NCI-H1092 treated with DMSO at 0.1 percent for 48 hours (cell line): ENCODE measurements around the gene POSTN.
"Not testable (repeated sequence)": the region's sequence is repeated elsewhere in the genome, so short reads cannot be mapped to it uniquely, and the experiment has no call there.

Source experiments
- DNase-seq: peaks from one replicate; lab custom pipeline; 2025; lab: John Stamatoyannopoulos, UW

Gene POSTN

GRCh38 chr13:37597477-37598025 lies 1.0 kb downstream of the POSTN start:
- no peak for DNase-seq

DNA sequence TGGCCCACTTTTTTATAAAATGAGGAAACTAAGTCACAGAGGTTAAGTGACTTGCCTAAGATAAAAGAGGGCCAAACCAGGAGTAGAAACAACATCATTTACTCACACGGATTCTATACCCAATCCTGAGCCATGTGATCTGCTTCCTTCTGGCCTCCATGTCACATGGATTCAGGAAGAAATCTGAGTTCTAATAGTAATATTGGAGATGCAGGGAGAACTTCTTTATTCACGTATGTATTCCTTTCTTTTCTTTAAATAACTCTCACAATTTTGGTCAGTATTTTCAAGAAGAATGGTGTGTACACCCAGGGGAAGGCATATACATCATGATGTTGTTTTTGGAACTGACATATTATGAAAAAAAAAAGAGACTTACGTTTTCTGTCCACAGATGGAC lies 1.8 kb downstream of the POSTN start:
- no peak for DNase-seq

GRCh38 chr13:37595162-37595561 lies 3.4 kb downstream of the POSTN start:
- no peak for DNase-seq

- DNase-seq = no peak
These were observed 4.0 kb downstream of the POSTN start for GRCh38 chr13:37594550-37594949.

GRCh38 chr13:37589381-37589780 lies 9.2 kb downstream of the POSTN start:
- DNase-seq = not testable (repeated sequence)

DNA sequence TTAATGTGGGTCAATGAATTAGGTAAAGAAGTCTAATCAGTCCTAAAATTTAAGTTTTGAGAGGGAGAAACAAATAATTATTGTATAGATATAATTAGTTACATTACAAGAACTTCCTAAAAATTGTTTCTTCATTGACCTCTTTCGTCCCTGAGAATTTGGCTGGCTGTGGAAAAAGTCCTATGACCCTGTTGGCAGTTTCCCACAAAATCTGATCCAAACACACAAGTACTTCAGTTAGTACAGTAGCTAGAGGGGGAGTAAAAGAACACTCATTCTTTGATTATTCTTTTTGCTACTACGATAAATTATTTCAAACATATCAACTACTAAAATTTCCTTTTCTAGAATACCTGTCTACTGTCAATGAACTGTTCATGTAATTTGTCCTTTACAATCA lies 11.3 kb downstream of the POSTN start:
- no peak for DNase-seq

GRCh38 chr13:37586164-37586563 lies 12.4 kb downstream of the POSTN start:
- no peak for DNase-seq

DNA sequence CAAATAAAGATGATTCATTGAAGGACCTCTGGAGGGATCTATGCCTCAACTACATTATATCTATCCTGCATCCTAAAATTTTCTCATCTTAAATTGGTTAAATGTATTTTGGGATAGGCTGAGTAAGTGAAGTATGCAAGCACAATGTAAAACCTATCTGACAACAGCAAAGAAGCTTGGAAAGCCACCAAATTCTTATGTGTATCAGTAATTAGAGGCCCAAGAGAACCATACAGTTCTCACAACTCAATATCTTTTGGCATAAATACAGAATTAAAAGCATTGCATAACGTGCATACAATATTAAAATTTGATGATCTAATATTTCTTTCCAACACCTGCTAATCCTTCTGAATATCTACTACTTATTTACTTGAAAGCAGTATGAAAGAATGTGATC lies 13.0 kb downstream of the POSTN start:
- DNase-seq = no peak

DNA sequence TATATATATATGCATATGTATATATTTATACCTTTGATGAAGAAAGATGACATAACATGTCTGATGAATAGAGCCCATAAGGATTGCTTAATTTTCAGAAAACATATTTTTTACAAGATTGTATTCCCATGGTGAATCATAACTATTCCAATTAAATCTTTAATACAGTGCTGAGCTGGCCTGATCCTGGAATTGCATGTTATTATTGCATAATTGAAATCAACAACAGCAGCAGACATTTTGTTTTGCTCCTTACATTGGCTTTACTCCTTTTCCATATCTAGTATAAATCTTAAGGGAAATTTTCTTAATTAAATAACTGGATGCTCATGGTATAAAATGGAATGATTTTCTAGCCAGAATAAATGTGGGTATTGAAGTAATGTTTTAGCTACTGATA lies 22.0 kb downstream of the POSTN start:
- no peak for DNase-seq

DNA sequence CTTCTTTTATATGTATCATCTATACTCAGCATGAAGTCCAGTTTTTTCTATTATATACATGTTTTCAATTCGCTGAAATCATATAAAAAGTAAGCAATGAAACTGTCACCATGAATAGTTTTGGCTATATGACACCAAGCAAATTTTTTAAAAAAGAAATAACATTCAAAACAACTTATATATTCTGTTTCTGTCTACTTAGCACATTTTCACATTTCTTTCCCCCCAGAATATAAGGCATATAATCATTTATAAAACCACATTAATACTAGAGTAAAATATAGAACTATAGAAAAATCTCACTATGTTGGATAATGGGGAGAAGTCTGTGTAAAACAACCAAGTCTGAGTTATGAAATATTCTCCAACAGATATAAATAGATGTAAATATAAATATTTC lies 33.1 kb downstream of the POSTN start:
- no peak for DNase-seq

DNA sequence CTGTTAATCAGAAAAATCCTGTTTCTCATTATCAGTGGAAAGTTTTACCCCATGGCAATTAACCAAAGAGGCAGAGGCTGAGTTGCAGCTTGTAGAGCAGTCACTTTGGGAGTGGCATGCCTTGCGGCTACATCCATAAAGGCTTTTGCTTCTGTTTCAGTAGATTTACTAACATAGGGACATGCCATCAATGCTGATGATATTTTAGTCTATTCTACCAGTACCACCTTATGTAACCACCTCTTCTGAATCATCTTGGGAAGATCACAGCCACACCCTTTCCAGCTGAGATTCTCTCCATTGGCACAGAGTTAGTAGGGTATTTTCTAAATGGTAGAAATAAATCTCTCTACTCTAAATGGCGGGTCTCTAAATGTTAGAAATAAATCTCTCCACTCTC lies 37.5 kb downstream of the POSTN start:
- no peak for DNase-seq

DNA sequence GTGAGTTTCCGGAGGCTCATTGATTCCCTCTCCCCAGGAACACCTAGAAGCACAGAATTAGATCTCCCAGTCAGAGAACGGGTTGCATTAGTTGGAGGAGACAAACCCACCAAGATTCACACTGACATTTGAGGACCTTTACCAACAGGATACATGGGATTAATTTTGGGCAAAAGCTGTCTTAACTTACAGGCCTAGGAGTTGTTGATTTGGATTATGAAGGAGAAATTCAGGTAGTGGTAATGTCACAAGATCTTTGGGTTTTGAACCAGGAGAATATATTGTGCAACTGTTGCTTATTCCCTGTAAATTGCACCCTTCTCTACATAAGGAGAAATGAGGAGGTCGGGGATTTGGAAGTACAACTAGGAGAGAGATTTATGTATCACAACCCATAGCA lies 38.0 kb downstream of the POSTN start:
- no peak for DNase-seq

- DNase-seq = not testable (repeated sequence)
These were observed 39.8 kb downstream of the POSTN start for GRCh38 chr13:37558766-37559165.

- no peak for DNase-seq
These were observed 52.5 kb downstream of the POSTN start for GRCh38 chr13:37546087-37546486.

GRCh38 chr13:37544995-37545394 lies 53.6 kb downstream of the POSTN start:
- DNase-seq = no peak

GRCh38 chr13:37539976-37540605 lies 58.5 kb downstream of the POSTN start:
- no peak for DNase-seq

DNA sequence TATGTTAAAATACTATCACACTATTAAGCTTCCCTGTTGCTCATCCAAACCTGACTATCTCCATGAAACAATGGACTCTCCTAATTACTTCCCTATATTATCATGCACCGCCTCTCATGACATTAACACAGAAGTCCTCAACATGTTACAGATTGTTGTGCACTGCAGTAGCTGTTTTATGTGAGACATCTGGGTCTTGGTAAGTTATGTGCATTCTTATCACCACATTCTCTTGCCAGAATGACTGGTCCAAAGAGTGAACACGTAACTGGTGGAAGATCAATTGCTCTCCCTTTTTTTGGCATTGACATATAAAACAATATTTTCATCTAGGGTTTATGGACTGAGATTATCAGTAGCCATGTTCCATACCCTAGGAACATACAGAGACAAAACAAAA lies 59.4 kb downstream of the POSTN start:
- no peak for DNase-seq

DNA sequence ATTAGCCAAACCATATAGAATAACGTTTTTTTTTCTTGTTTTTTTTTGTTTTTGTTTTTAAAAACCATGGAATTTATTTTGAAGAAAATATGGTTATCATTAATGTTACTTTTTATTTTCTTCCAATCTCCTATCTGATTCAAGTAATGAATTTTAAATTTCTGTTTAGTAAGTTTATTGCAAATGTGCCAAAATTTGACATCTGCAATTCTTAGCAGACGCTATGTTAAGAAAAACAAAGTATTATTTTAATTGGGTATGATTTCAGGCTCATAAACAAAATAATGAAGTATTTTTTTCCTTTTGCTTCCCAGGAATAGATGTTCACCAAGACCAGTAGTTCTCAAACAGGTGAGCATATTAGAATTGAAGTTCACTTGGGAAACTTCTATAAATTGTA lies 63.1 kb downstream of the POSTN start:
- DNase-seq = no peak

GRCh38 chr13:37534676-37535075 lies 63.9 kb downstream of the POSTN start:
- DNase-seq = no peak

DNA sequence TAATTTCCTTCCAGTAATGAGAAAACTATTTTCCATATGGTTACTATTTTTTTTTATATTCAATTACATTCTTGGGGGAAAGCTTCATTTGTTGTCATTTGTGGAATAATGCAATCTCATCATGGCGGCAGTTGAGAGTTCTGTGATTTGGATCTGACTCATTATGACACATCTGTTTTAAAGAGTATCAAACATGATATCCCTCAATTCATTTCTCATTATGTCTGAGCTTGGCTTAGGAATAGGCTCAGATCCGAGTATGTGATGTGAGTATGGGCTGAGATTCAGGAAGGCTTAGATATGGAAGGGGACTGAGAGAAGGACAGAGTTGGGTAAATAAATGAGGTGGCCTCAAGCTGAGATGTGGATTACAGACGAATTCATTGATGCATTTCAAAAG lies 64.4 kb downstream of the POSTN start:
- no peak for DNase-seq

DNA sequence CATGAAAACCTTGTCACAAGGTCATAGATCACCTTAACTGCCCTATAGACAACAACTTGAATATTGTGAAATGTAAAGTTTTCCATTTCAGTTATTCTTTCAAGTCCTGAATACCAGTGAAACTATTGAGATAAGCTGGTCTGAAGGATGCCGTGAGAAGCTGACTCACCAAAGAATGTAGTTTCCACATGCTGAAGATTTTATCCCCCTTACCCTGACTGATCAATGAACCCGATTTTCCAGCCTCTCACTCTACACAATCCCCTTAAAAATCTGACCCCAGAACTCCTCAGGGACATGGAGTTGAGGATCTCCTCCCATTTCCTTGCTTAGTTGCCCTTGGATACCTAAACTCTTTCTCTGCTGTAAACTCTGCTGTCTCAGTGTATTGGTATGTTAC lies 67.5 kb downstream of the POSTN start:
- DNase-seq = no peak

DNA sequence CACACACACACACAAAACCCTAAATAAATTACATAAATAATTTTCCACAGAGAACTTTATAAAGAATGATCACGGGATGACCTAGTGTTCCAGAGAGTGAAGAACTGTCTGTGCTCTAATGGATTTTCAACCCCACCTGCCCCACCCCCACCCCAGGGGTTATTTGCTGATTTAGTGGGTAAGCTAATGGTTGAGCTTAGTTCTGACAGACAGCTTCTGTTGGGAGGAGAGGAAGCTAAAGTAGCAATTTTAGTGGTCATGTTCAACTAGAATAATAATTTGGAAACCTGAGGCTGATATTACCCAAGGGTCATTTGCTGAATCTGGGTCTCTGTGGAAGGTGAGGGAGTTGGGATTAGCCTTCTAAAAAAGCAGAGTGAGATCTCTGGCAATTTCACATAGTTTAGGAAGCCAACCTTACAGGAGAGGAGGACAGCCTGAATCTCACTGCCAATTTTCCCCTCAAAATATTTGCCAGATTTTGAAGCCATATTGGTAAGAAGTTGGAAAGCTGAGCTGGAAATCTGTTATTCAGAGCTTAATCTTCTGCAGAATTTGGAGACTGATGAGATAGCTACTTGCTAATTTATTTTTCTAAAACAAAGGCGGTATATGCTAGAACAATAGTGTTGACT lies 68.7 kb downstream of the POSTN start:
- DNase-seq = no peak

GRCh38 chr13:37526710-37527473 lies 71.7 kb downstream of the POSTN start:
- DNase-seq = no peak
